H1 (cell line): ENCODE results near the gene SLC15A1. TPM values are rescaled to one million over a fixed set of nuclear protein-coding genes. Genes with fewer than 3 reads are reported as not detected.

Source experiments
- SUZ12 ChIP-seq: fragments of 200-600 bp; sonication (generic); IDR thresholded peaks from 2 replicates; pipeline ENCODE4 v1.6.1; 2012; ENCODE audit warnings: mild to moderate bottlenecking, inconsistent platforms, low read length, moderate library complexity, mixed read lengths
- polyA plus RNA-seq, 7 experiments: library from polyadenylated mRNA; depleted of rRNA in 3 of 7; stranded (reverse) in 5 of 7; unstranded in 2 of 7; fragments of >200 nt in 5 of 7; fragments of 200-250 nt in 2 of 7; gene quantifications; 1 replicate in 5 of 7; 2 replicates in 1 of 7; 4 replicates in 1 of 7; pipeline versions ENCODE4 v1.2.1 to v1.2.3, GENCODE V29; 2011 to 2013; ENCODE audit warnings: missing spikeins in 2 of 7, mixed read lengths in 2 of 7
- total RNA-seq: library from RNA; stranded (reverse); fragmentation: NEBNext Ultra II Directional; extraction: Animal tissue kit (Norgen Biotek cat#: 25700); gene quantifications from 2 replicates; pipeline ENCODE4 v1.2.1, GENCODE V29; 2021

Gene SLC15A1
- total and polyA plus RNA-seq, 2 of the 8 experiments (the other 6 are each of a cell fraction or from before 2014, with no cell fraction given) = 1.3 to 2.4 TPM

- TF ChIP-seq SUZ12 = no peak
- TF ChIP-seq, all 59 proteins: peak for 0
Measured at GRCh38 chr13:98707281-98707999, 45.0 kb downstream of the SLC15A1 start (continued).
